HG02884 (cell line): Measurements from ENCODE around the gene HOXC9.

Experiments used
- ATAC-seq: cut with Tn5 transposase; IDR thresholded peaks from one replicate; pipeline ENCODE4 v1.9.1; 2021; ENCODE audit warnings: mild to moderate bottlenecking, moderate library complexity; ENCODE audit not compliant: unreplicated experiment

Gene HOXC9

GRCh38 chr12:54011665-54012532 lies 11.9 kb downstream of the HOXC9 start:
- no peak for ATAC-seq

GRCh38 chr12:54012631-54013409 lies 12.9 kb downstream of the HOXC9 start:
- no peak for ATAC-seq

- no peak for ATAC-seq
These were observed 14.5 kb downstream of the HOXC9 start for GRCh38 chr12:54014377-54015017.

- no peak for ATAC-seq
These were observed 15.3 kb downstream of the HOXC9 start for GRCh38 chr12:54015018-54015931.

- no peak for ATAC-seq
These were observed 16.1 kb downstream of the HOXC9 start for GRCh38 chr12:54016051-54016450.

GRCh38 chr12:54016478-54016964 lies 16.6 kb downstream of the HOXC9 start:
- ATAC-seq: no peak

GRCh38 chr12:54017027-54017788 lies 17.2 kb downstream of the HOXC9 start:
- ATAC-seq: peak; percentile 9

- peak; percentile 54 for ATAC-seq
These were observed 18.0 kb downstream of the HOXC9 start for GRCh38 chr12:54017878-54018467.

- no peak for ATAC-seq
These were observed 18.6 kb downstream of the HOXC9 start for GRCh38 chr12:54018468-54018984.

- ATAC-seq: no peak
These were observed 19.3 kb downstream of the HOXC9 start for GRCh38 chr12:54019091-54019811.

GRCh38 chr12:54019924-54020590 lies 20.1 kb downstream of the HOXC9 start:
- ATAC-seq: no peak

GRCh38 chr12:54020591-54021405 lies 20.8 kb downstream of the HOXC9 start:
- no peak for ATAC-seq

- no peak for ATAC-seq
These were observed 21.6 kb downstream of the HOXC9 start for GRCh38 chr12:54021432-54022013.

GRCh38 chr12:54022960-54023884 lies 23.3 kb downstream of the HOXC9 start:
- ATAC-seq: no peak

- no peak for ATAC-seq
These were observed 24.2 kb downstream of the HOXC9 start for GRCh38 chr12:54024127-54024526.
